GM18870 (cell line): Measurements from ENCODE around the gene NEIL1.

ENCODE experiments used
- ATAC-seq: cut with Tn5 transposase; IDR thresholded peaks from one replicate; pipeline ENCODE4 v1.9.1; 2021; ENCODE audit warnings: moderate library complexity; ENCODE audit not compliant: unreplicated experiment

The NEIL1 gene

GRCh38 chr15:75355369-75355768 lies 8.5 kb downstream of the NEIL1 start:
- ATAC-seq, result no peak

GRCh38 chr15:75356006-75356405 lies 9.2 kb downstream of the NEIL1 start:
- no peak for ATAC-seq

GRCh38 chr15:75356517-75356916 lies 9.7 kb downstream of the NEIL1 start:
- no peak for ATAC-seq

GRCh38 chr15:75357976-75358673 lies 11.3 kb downstream of the NEIL1 start:
- no peak for ATAC-seq

- ATAC-seq, result no peak
Measured at GRCh38 chr15:75358771-75359536, 12.1 kb downstream of the NEIL1 start.

GRCh38 chr15:75359537-75360250 lies 12.9 kb downstream of the NEIL1 start:
- ATAC-seq, result no peak

- no peak for ATAC-seq
Measured at GRCh38 chr15:75360391-75360790, 13.6 kb downstream of the NEIL1 start.

GRCh38 chr15:75360856-75361255 lies 14.0 kb downstream of the NEIL1 start:
- ATAC-seq, result no peak

- ATAC-seq, result no peak
Measured at GRCh38 chr15:75361361-75361988, 14.6 kb downstream of the NEIL1 start.

GRCh38 chr15:75361989-75362641 lies 15.3 kb downstream of the NEIL1 start:
- ATAC-seq, result no peak

- ATAC-seq, result no peak
Measured at GRCh38 chr15:75362642-75363249, 15.9 kb downstream of the NEIL1 start.

GRCh38 chr15:75363786-75364185 lies 16.9 kb downstream of the NEIL1 start:
- ATAC-seq, result no peak

- ATAC-seq, result no peak
Measured at GRCh38 chr15:75364881-75365280, 18.0 kb downstream of the NEIL1 start.

- no peak for ATAC-seq
Measured at GRCh38 chr15:75366163-75366562, 19.3 kb downstream of the NEIL1 start.

- ATAC-seq, result no peak
Measured at GRCh38 chr15:75367006-75367405, 20.2 kb downstream of the NEIL1 start.

GRCh38 chr15:75367406-75367912 lies 20.6 kb downstream of the NEIL1 start:
- ATAC-seq, result no peak

- ATAC-seq, result peak; percentile 85
Measured at GRCh38 chr15:75367913-75368688, 21.3 kb downstream of the NEIL1 start, which contains the start of gene MAN2C1. Gene MAN2C1 (minus strand): TSS chr15:75368607. CDS start chr15:75368583, 24 bp downstream.

GRCh38 chr15:75368689-75369239 lies 21.9 kb downstream of the NEIL1 start:
- ATAC-seq, result no peak
